AG04449 (cell line): ENCODE data around the gene HHIPL1.

Experiments used
- CTCF ChIA-PET: fragments of 350-600 bp; formaldehyde crosslinking; extraction: SDS; loops from one replicate; lab custom pipeline; 2021; ENCODE audit warnings: antibody characterized with exemption; lab: Yijun Ruan, JAX
- POLR2A ChIA-PET: fragments of 400-600, 350-600 bp; formaldehyde crosslinking; extraction: SDS; loops from one replicate; lab custom pipeline; 2020; ENCODE audit warnings: antibody characterized with exemption, inconsistent platforms; lab: Yijun Ruan, JAX
- DNase-seq: peaks from one replicate; pipeline ENCODE4 v3.0.0-alpha.2; 2010; ENCODE audit warnings: low read depth, low spot score
- H3K4me3 ChIP-seq: 2 replicates; pipeline ENCODE4 v1.5.1; 2011; ENCODE audit warnings: low read depth, mild to moderate bottlenecking, control low read depth, low read length
- CTCF ChIP-seq: IDR thresholded peaks from one replicate; pipeline ENCODE4 v1.5.1; 2011; ENCODE audit warnings: mild to moderate bottlenecking, moderate library complexity, low read length, control low read depth, inconsistent platforms; ENCODE audit not compliant: insufficient read depth; ENCODE audit errors: missing control alignments

HHIPL1 gene

GRCh38 chr14:99676657-99677056, 31.7 kb downstream of the HHIPL1 start:
- no peak for DNase-seq
- TF ChIP-seq CTCF = no peak
- ChIA-PET CTCF (interaction anchor here (0.9 to 8.1 kb wide), 5 partner anchors 12 to 270 kb away, joined by 3 to 134 read pairs (median 3); no protein-coding TSS in a partner anchor), POLR2A (no interaction called here)
- no peak overlapping the region for H3K4me3 ChIP-seq

GRCh38 chr14:99677231-99678140, 32.6 kb downstream of the HHIPL1 start:
- no peak for DNase-seq
- ChIA-PET CTCF (interaction anchor here (0.8 to 8.1 kb wide), 7 partner anchors 9 to 207 kb away, joined by 3 to 134 read pairs (median 4); no protein-coding TSS in a partner anchor), POLR2A (no interaction called here)
- TF ChIP-seq CTCF = no peak
- no peak overlapping the region for H3K4me3 ChIP-seq

- POLR2A ChIA-PET = no interaction called here
- no peak for DNase-seq
- no peak overlapping the region for H3K4me3 ChIP-seq
- CTCF ChIA-PET = interaction anchor here (0.8 to 8.1 kb wide), 5 partner anchors 9 to 206 kb away, joined by 3 to 134 read pairs (median 4); no protein-coding TSS in a partner anchor
- TF ChIP-seq CTCF = no peak
These were observed 33.3 kb downstream of the HHIPL1 start for GRCh38 chr14:99678198-99678597.

GRCh38 chr14:99679111-99679510, 34.2 kb downstream of the HHIPL1 start:
- no peak overlapping the region for H3K4me3 ChIP-seq
- DNase-seq = no peak
- ChIA-PET CTCF (interaction anchor here (1.0 to 8.1 kb wide), 5 partner anchors 11 to 205 kb away, joined by 3 to 134 read pairs (median 3); no protein-coding TSS in a partner anchor), POLR2A (no interaction called here)
- TF ChIP-seq CTCF = no peak

- ChIA-PET CTCF (interaction anchor here (0.9 to 8.1 kb wide), 7 partner anchors 9 to 223 kb away, joined by 3 to 134 read pairs (median 4); no protein-coding TSS in a partner anchor), POLR2A (no interaction called here)
- H3K4me3 ChIP-seq = no peak overlapping the region
- DNase-seq = no peak
- TF ChIP-seq CTCF = no peak
These were observed 34.6 kb downstream of the HHIPL1 start for GRCh38 chr14:99679543-99679942.

GRCh38 chr14:99679996-99680395, 35.1 kb downstream of the HHIPL1 start:
- CTCF ChIA-PET = interaction anchor here (0.9 to 8.1 kb wide), 8 partner anchors 8 to 222 kb away, joined by 3 to 134 read pairs (median 4); no protein-coding TSS in a partner anchor
- POLR2A ChIA-PET = no interaction called here
- H3K4me3 ChIP-seq = no peak overlapping the region
- TF ChIP-seq CTCF = no peak
- DNase-seq = no peak
